Glutamatergic neuron (in vitro differentiated cells): ENCODE measurements around the gene C2CD4D. TPM values are rescaled to one million over a fixed set of nuclear protein-coding genes. Genes with fewer than 3 reads are reported as not detected.

Experiments used
- DNase-seq: peaks from one replicate; pipeline ENCODE4 v3.0.0; 2022
- H3K27ac Mint-ChIP-seq: one replicate; pipeline ENCODE4 v1.8.0; 2020; ENCODE audit warnings: mild to moderate bottlenecking, mixed read lengths, inconsistent platforms; ENCODE audit not compliant: unreplicated experiment
- H3K27me3 Mint-ChIP-seq: one replicate; pipeline ENCODE4 v1.8.0; 2020; ENCODE audit warnings: mild to moderate bottlenecking, moderate library complexity, mixed read lengths, inconsistent platforms; ENCODE audit not compliant: unreplicated experiment
- H3K36me3 Mint-ChIP-seq: one replicate; pipeline ENCODE4 v1.8.0; 2020; ENCODE audit warnings: mild to moderate bottlenecking, mixed read lengths, inconsistent platforms; ENCODE audit not compliant: unreplicated experiment
- H3K4me1 Mint-ChIP-seq: one replicate; pipeline ENCODE4 v1.8.0; 2020; ENCODE audit warnings: mild to moderate bottlenecking, low read depth, mixed read lengths, inconsistent platforms; ENCODE audit not compliant: unreplicated experiment
- H3K4me3 Mint-ChIP-seq: one replicate; pipeline ENCODE4 v1.8.0; 2020; ENCODE audit warnings: mild to moderate bottlenecking, mixed read lengths, inconsistent platforms; ENCODE audit not compliant: unreplicated experiment
- H3K9me3 Mint-ChIP-seq: one replicate; pipeline ENCODE4 v1.8.0; 2020; ENCODE audit warnings: mild to moderate bottlenecking, moderate library complexity, mixed read lengths, inconsistent platforms; ENCODE audit not compliant: unreplicated experiment
- CTCF ChIP-seq: fragments of 200-600 bp; sonication (generic); IDR thresholded peaks from one replicate; pipeline ENCODE4 v1.5.0; 2021; ENCODE audit not compliant: partially characterized antibody, unreplicated experiment
- total RNA-seq: library from RNA; stranded (reverse); fragmentation: NEBNext Ultra II Directional; extraction: Animal tissue kit (Norgen Biotek cat#: 25700); gene quantifications from one replicate; pipeline ENCODE4 v1.2.1, GENCODE V29; 2021; ENCODE audit not compliant: unreplicated experiment

Gene C2CD4D
- total RNA-seq, 1 donor from 2014 or later: not detected

DNA sequence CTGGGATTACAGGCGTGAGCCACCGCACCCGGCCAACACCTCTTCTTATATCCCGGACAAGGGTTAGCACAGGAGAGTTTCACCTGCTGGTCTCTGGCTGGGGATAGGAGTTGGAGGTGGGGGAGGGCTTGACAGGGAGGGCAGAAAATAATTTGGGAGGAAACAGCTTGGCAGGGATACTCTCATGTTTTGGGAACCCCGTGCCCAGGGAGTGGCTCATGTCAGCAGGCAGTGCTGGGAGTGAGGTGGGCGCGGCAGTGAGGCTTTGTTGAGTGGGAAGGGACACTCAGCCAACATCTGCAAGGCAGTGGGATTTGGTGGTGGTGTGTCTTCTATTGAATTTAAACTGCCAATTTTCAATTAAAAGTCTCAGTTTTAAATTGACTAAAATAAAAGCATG is 15.0 kb upstream of the C2CD4D start:
- peaks cover 4% of the 10 kb centered on the region for H3K36me3 Mint-ChIP-seq
- no peak overlapping the region for H3K27ac Mint-ChIP-seq
- no peaks in the 10 kb centered on the region for H3K9me3 Mint-ChIP-seq
- peaks cover 6% of the 10 kb centered on the region for H3K27me3 Mint-ChIP-seq
- H3K4me3 Mint-ChIP-seq: no peak overlapping the region
- DNase-seq: no peak
- no peaks in the 10 kb centered on the region for H3K4me1 Mint-ChIP-seq
- TF ChIP-seq CTCF: no peak

GRCh38 chr1:151853411-151853943 is 13.9 kb upstream of the C2CD4D start, which contains the start of gene THEM5:
Gene THEM5 (minus strand): TSS chr1:151853712. CDS start chr1:151853565, 147 bp downstream.
- Mint-ChIP-seq H3K27me3 (peaks cover 2% of the 10 kb centered on the region), H3K9me3 (no peaks in the 10 kb centered on the region), H3K4me1 (no peaks in the 10 kb centered on the region), H3K4me3 (no peak within 1 kb of the TSS), H3K27ac (no peak within 1 kb of the TSS), H3K36me3 (peaks cover 4% of the 10 kb centered on the region)
- no peak for TF ChIP-seq CTCF
- no peak for DNase-seq

- Mint-ChIP-seq H3K4me1 (no peaks in the 10 kb centered on the region), H3K27ac (no peak overlapping the region), H3K27me3 (peaks cover 2% of the 10 kb centered on the region), H3K4me3 (no peak overlapping the region), H3K9me3 (no peaks in the 10 kb centered on the region), H3K36me3 (peaks cover 4% of the 10 kb centered on the region)
- TF ChIP-seq CTCF: no peak
- DNase-seq: no peak
Measured at GRCh38 chr1:151852733-151853132, 13.1 kb upstream of the C2CD4D start.

DNA sequence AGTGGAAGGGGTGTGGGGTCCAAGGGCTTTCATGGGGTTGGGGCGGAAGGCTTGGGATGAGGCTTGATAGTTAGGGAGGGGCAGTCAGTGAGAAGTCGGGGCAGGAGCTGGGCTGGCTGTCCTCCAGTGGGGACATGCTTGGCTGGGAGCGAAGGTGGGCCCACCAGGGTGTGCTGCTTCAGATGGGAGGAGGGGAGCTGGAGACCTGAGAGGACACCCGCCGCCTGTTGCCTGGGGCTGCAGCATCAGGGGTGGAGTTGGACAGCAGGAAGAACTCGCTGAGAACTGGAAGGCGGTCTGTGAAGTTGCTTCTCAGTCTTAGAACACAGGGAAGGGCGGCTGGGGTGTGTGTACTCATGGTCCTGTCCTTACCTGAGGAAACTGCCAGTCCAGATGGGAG is 12.3 kb upstream of the C2CD4D start:
- Mint-ChIP-seq H3K4me3 (no peak overlapping the region), H3K4me1 (no peaks in the 10 kb centered on the region), H3K27me3 (peaks cover 2% of the 10 kb centered on the region), H3K27ac (no peak overlapping the region), H3K9me3 (no peaks in the 10 kb centered on the region), H3K36me3 (no peaks in the 10 kb centered on the region)
- no peak for DNase-seq
- TF ChIP-seq CTCF: no peak

- Mint-ChIP-seq H3K27ac (no peak overlapping the region), H3K9me3 (no peaks in the 10 kb centered on the region), H3K4me3 (no peak overlapping the region)
Measured at GRCh38 chr1:151849871-151850270, 10.3 kb upstream of the C2CD4D start.

More at GRCh38 chr1:151849871-151850270, 10.3 kb upstream of the C2CD4D start:
- peaks cover 7% of the 10 kb centered on the region for H3K27me3 Mint-ChIP-seq
- H3K4me1 Mint-ChIP-seq: no peaks in the 10 kb centered on the region
- no peak for TF ChIP-seq CTCF
- H3K36me3 Mint-ChIP-seq: no peaks in the 10 kb centered on the region
- DNase-seq: no peak
